Fibroblast of skin of scalp (primary cell): ENCODE measurements around the gene KCNN3.
A peak's percentile ranks its signal among the peaks of the same experiment; 100 is the strongest.

Source experiments
- DNase-seq: peaks from one replicate; pipeline ENCODE4 v3.0.0-alpha.2; 2013

Gene KCNN3

GRCh38 chr1:154769193-154769895, 100.7 kb downstream of the KCNN3 start:
- no peak for DNase-seq

GRCh38 chr1:154768456-154769125, 101.5 kb downstream of the KCNN3 start:
- no peak for DNase-seq

GRCh38 chr1:154767315-154768240, 102.5 kb downstream of the KCNN3 start:
- DNase-seq = peak; percentile 20

- peak; percentile 33 for DNase-seq
These were observed 104.1 kb downstream of the KCNN3 start for GRCh38 chr1:154765970-154766369.

GRCh38 chr1:154764773-154765172, 105.3 kb downstream of the KCNN3 start:
- DNase-seq = no peak

- no peak for DNase-seq
These were observed 105.9 kb downstream of the KCNN3 start for GRCh38 chr1:154764181-154764580.

- DNase-seq = no peak
These were observed 109.6 kb downstream of the KCNN3 start for GRCh38 chr1:154760469-154760933.

GRCh38 chr1:154759793-154760192, 110.3 kb downstream of the KCNN3 start:
- no peak for DNase-seq

- no peak for DNase-seq
These were observed 110.9 kb downstream of the KCNN3 start for GRCh38 chr1:154759196-154759595.

- DNase-seq = no peak
These were observed 111.7 kb downstream of the KCNN3 start for GRCh38 chr1:154758346-154758745.

- DNase-seq = no peak
These were observed 113.1 kb downstream of the KCNN3 start for GRCh38 chr1:154756793-154757548.

GRCh38 chr1:154755858-154756730, 114.0 kb downstream of the KCNN3 start:
- peak; percentile 61 for DNase-seq

GRCh38 chr1:154753426-154753825, 116.7 kb downstream of the KCNN3 start:
- no peak for DNase-seq

- DNase-seq = no peak
These were observed 117.6 kb downstream of the KCNN3 start for GRCh38 chr1:154752273-154753030.

- DNase-seq = no peak
These were observed 118.4 kb downstream of the KCNN3 start for GRCh38 chr1:154751690-154752089.

GRCh38 chr1:154750681-154751665, 119.1 kb downstream of the KCNN3 start:
- DNase-seq = no peak

GRCh38 chr1:154749078-154749760, 120.9 kb downstream of the KCNN3 start:
- DNase-seq = peak; percentile 52

- no peak for DNase-seq
These were observed 121.7 kb downstream of the KCNN3 start for GRCh38 chr1:154748405-154748775.
